LNCAP (cell line): Measurements from ENCODE around the gene YY1.
A peak's percentile ranks its signal among the peaks of the same experiment; 100 is the strongest.

Experiments
- TF ChIP-seq, protein P1 (sequence below): fragments of 450-650 bp; IDR thresholded peaks from 2 replicates; pipeline ENCODE4 v1.5.1; 2017; ENCODE audit warnings: mild to moderate bottlenecking

Gene YY1

DNA sequence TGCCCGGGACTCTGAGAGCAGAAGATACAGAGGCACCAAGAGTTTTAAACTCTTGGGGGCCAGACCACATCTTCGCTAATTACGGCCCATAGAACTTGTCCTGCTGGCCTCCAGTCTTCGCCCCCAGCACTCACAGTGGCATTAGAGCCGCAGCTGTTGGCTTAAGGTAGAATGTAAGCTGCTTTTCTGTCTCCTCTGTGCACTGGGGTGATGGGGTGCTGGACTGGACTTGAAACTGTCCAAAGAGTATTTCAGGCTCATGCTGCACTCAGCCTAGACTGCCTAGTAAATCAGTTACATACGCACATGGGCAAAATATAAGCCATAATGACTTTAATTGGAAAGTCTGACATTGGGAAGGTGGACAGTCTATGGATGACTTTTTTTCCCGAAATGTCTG lies 29.0 kb downstream of the YY1 start:
- TF ChIP-seq, protein P1, sequence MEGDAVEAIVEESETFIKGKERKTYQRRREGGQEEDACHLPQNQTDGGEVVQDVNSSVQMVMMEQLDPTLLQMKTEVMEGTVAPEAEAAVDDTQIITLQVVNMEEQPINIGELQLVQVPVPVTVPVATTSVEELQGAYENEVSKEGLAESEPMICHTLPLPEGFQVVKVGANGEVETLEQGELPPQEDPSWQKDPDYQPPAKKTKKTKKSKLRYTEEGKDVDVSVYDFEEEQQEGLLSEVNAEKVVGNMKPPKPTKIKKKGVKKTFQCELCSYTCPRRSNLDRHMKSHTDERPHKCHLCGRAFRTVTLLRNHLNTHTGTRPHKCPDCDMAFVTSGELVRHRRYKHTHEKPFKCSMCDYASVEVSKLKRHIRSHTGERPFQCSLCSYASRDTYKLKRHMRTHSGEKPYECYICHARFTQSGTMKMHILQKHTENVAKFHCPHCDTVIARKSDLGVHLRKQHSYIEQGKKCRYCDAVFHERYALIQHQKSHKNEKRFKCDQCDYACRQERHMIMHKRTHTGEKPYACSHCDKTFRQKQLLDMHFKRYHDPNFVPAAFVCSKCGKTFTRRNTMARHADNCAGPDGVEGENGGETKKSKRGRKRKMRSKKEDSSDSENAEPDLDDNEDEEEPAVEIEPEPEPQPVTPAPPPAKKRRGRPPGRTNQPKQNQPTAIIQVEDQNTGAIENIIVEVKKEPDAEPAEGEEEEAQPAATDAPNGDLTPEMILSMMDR = no peak

DNA sequence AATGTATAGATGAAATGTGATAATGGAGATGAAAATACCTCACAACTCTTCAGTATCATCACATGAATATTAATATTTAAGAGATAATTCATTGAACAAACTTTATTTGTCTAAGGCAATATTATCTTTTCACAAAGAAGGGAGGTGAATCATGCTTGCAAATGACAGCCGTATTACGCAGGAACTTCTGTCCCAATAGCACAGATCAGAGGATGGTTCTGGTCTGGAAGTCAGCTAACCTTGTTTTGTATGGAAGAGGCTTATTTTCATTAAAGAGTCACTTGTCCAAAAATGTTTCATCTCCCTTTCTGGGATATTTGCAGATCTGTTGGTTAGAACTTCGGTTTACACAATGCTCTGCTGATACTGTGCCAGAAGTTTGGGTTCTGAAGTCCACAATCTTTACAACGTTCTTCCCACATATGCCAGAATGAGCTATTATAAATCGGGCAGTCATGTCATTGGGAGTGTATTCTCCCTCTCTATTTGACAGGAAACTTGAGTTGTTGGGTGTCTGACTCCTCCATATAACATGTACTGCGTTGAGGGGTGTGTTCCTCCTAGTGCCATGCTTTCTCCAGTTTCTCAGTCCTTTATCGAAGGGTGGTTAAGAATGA lies 29.8 kb downstream of the YY1 start:
- TF ChIP-seq, protein P1 = no peak

DNA sequence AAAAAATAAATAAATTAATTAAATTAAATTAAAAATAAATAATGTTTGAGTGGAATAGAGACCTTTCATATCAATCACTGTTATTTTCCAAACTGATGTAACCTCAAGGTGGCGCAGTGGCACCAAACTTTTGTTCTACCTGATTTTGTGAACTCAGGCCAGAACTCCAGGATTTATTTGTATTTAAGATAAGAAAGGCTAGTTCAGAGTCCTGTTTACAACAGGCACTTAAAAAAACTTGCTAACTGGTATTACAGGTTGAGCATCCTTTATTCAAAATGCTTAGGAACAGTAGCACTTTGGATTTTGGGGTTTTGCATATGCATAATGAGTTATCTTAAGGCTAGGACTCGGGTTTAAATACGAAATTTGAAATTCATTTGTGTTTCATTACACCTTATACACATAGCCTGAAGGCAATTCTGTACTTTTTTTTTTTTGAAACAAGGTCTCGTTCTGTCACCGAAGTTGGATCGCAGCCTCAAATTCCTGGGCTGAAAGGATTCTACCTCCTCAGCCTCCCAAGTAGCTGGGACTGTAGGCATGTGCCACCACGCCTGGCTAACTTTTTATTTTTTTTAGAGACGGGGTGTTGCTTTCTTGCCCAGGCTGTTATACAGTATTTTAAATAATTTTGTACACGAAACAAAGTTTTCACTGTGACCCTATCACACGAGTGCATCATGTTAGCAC lies 32.4 kb downstream of the YY1 start:
- TF ChIP-seq, protein P1 = peak; percentile 57

- TF ChIP-seq, protein P1 = no peak
These were observed 35.3 kb downstream of the YY1 start for GRCh38 chr14:100274250-100274649.

DNA sequence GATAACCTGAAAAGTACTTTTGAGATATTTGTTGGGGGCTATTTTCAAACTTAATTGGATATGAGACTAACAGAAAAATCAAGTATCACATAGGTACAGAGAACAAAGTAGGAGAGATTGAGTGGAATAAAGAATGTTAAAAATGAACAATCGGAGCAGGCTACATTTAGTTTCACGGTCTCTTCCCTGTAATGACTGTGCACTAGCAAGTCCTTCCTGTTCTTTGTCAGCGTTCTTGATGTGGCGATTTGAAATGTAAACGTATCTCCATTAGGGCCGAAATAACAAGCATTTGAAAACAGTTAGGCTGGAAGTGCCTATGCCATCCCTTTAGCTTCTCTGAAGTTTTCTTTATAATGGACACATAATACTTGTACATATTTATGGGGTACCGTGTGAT lies 36.3 kb downstream of the YY1 start:
- TF ChIP-seq, protein P1 = no peak

DNA sequence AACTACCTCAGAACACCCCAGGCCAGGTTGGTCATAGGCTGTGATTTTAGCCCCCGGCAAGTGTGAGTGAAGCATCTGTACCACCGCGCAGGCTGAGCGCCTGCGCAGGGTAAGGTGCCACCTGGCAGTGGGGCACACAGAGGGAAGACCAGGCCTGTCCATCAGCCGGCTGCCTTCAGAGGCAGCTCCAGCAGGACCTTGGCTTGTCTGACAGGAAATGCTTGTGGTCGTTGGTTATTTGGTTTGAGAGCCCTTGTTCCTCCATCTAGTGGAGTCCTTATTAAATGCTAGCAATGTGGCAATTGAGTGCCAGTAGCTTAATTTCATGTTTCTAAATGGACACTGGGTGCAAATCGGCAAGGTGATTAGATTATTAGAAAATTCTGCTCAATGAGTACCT lies 39.8 kb downstream of the YY1 start:
- TF ChIP-seq, protein P1 = no peak

GRCh38 chr14:100279133-100279532 lies 40.2 kb downstream of the YY1 start:
- TF ChIP-seq, protein P1 = no peak
